Endothelial cell of hepatic sinusoid (primary cell): Measurements from ENCODE around the gene CCL24.
"Not testable (repeated sequence)": the region's sequence is repeated elsewhere in the genome, so short reads cannot be mapped to it uniquely, and the experiment has no call there.

ENCODE experiments used
- in situ Hi-C: cut with HindIII; loops from 2 replicates; pipeline ENCODE4 v1.10.0; 2017; ENCODE audit warnings: low sequenced_read_pairs

CCL24 gene, protein sequence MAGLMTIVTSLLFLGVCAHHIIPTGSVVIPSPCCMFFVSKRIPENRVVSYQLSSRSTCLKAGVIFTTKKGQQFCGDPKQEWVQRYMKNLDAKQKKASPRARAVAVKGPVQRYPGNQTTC

DNA sequence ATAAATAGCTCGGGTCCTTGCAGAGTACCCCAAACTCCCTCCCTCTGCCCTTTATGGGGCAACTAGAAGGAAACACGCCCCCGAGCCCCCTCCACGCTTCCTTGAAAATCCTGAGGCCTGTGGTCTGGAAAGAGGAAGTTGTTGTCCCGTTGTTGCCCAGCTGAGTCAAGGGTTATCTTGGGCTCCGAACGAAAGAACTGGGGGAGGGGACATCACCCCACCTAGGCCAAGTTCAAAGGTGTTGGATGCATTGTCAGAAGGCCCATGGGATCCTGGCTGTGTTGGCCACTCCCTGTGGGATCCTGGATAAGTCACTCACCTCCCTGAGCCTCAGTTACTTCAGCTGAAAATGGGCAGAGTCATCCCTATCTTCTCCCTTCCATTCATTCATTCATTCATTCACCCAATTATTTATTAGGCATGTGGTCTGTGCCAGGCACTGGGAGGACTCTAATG lies at the start of gene CCL24:
Gene CCL24 (minus strand): TSS at position 26 of the 456 bp plus-strand sequence. CDS start 91 bp downstream, outside the sequence.
- in situ Hi-C loops: no loop called here

DNA sequence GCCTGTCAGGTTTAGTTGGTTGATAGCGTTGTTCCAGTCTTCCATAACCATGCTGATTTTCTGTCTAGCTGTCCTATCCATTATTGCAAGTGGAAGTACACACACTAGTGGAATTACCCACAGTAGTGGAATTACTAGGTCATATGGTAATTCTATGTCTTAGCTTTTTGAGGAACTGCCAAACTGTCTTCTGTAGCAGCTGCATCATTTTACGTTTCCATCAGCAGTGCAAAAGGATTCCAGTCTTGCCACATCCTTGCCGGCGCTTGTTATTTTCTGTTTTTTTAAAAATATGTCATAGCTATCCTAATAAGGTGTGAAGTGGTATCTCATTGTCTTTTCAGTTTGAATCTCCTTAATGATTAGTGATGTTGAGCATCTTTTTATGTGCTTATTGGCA lies 48.0 kb upstream of the CCL24 start:
- in situ Hi-C loops: no loop called here

DNA sequence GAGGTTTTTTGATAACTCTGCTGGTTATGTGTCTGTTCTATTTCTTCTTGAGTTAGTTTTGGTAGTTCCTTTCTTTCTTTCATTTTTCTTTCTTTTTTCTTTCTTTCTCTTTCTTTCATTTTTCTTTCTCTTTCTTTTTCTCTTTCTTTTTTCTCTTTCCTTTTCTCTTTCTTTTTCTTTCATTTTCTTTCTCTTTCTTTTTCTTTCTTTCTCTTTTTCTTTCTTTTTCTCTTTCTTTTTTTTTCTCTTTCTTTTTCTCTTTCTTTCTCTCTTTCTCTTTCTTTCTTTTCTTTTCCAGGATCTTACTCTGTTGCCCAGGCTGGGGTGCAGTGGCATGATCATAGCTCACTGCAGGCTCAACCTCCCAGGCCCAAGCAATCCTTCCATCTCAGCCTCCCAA lies 44.8 kb upstream of the CCL24 start:
- in situ Hi-C loops: no loop called here

DNA sequence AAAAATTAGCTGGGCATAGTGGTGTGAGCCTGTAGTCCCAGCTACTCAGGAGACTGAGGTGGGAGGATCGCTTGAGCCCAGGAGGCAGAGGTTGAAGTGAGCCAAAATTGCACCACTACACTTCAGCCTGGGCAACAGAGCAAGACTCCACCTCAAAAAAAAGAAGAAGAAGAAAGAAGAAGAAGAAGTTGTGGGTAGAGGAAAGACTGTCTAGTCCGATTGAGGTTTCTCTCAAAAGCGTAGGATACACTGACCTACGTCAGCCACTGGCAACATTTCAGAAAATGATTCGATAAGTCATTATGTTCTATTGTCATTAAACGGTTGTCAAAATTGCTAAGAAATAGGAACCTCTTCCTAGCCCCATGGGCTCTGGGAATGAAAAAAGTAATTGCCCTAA lies 42.9 kb upstream of the CCL24 start:
- in situ Hi-C loops: no loop called here

DNA sequence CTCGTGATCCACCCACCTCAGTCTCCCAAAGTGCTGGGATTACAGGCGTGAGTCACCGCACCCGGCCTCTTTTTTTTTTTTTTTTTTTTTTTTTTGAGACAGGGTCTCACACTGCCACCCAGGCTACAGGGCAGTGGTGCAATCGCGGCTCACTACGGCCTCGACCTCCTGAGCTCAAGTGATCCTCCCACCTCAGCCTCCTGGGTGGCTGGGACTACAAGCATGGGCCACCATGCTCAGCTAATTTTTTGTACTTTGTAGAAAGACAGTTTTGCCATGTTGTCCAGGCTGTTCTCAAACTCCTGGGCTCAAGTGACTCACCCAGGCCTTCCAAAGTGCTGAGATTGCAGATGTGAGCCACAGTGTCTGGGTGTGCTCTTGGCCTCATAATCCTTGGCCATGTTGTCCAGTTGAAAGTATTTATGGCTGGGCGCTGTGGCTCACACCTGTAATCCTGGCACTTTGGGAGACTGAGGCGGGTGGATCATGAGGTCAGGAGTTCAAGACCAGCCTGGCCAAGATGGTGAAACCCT lies 41.3 kb upstream of the CCL24 start:
- in situ Hi-C loops: not testable (repeated sequence)

DNA sequence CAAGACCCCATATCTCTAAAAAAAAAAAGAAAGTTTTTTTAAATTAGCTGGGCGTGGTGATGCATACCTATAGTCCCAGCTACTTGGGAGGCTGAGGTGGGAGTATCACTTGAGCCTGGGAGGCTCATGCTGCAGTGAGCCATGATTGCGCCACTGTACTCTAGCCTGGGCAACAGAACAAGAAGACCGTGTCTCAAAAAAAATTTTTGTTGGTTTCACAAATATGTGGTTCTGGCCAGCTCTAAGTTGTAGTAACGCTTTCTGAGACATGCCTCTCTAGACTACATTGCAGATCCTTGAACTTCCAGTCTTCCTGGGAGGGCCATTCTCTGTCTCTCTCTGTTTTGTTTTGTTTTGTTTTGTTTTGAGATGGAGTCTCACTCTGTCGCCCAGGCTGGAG lies 40.6 kb upstream of the CCL24 start:
- in situ Hi-C loops: no loop called here

DNA sequence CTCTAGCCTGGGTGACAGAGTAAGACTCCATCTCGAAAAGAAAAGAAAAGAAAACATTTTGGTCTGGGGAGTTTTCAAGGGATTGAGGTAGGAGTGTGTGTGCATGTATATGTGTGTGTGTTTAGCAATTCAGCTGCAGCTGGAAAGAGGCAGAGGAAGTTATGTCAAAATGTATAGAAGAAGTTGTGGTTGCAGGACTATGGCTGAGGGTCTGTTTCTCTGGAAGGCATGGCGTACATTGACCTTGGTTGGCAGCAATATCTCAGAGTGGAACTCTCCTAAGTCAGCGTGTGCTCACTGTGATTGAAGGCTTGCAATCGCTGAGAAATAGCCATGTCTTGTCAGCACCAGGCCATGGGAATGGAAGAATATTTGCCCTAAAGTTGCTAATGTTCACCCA lies 36.6 kb upstream of the CCL24 start:
- in situ Hi-C loops: no loop called here

DNA sequence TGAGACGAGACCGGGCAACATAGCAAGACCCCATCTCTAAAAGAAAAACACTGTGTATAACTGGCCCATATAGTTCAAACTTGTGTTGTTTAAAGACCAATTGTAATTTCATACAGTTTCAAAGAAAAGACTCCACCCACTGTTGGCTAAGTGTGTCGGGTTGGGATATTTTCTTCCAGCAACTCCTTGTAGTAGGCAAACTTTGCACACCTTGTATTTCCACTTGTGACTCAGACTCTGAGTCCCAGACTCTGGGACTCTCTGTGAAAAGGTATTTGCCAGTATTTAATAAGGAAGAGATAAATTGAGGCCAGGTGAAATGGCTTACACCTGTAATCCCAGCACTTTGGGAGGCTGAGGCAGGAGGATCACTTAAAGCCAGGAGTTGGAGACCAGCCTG lies 36.0 kb upstream of the CCL24 start:
- in situ Hi-C loops: loop anchor here (5.0 to 10.0 kb wide), 4 partner anchors 82 to 355 kb away; partner anchors contain the start of gene SRRM3

DNA sequence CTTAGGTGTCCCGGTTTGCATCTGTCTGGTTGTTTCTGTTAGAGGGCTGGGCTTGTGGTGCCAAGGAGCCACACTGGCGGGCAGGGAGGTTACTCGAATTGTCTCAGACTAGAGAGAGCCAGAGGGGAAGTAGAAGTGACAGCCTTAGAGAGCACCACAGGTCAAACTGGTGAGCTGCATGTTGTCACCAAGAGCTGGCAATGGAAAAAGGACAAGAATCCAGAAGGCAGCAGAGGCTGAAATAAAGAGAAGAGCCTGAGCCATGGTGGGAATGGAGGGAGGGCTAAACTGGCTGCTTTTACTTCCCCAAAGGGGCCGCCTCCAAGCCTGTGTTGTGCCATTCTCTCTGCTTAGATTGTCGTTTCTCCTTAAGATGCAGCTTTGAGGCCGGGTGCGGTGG lies 34.1 kb upstream of the CCL24 start:
- in situ Hi-C loops: loop anchor here (5.0 to 10.0 kb wide), 4 partner anchors 80 to 357 kb away; partner anchors contain the start of gene SRRM3

DNA sequence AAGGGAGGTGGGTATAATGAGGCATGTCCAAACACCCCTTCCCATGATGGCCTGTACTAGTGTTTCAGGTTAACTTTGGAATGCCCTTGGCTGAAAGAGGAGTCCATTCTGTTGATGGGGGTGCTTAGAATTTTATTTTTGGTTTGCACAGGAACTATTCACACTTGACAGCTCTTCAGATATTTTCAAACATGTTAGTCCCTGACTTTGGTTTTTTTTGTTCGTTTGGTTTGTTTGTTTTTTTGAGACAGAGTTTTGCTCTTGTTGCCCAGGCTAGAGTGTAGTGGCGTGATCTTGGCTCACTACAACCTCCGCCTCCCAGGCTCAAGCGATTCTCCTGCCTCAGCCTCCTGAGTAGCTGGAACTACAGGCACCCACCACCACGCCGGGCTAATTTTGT lies 31.5 kb upstream of the CCL24 start:
- in situ Hi-C loops: loop anchor here (5.0 to 10.0 kb wide), 4 partner anchors 78 to 360 kb away; partner anchors contain the start of gene SRRM3

DNA sequence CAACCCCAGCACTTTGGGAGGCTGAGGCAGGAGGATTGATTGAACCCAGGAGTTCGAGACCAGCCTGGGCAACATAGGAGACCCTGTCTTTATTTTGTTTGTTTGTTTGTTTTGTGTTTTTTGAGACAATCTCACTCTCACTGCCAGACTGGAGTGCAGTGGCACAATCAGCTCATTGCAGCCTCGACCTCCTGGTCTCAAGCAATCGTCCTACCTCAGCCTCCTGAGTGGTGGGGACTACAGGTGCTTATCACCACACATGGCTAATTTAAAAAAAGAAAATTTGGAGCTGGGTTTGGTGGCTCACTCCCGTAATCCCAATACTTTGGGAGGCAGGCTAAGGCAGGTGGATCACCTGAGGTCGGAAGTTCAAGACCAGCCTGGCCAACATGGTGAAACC lies 30.6 kb upstream of the CCL24 start:
- in situ Hi-C loops: loop anchor here (5.0 to 10.0 kb wide), 2 partner anchors 63 to 361 kb away; partner anchors contain the start of gene SRRM3

DNA sequence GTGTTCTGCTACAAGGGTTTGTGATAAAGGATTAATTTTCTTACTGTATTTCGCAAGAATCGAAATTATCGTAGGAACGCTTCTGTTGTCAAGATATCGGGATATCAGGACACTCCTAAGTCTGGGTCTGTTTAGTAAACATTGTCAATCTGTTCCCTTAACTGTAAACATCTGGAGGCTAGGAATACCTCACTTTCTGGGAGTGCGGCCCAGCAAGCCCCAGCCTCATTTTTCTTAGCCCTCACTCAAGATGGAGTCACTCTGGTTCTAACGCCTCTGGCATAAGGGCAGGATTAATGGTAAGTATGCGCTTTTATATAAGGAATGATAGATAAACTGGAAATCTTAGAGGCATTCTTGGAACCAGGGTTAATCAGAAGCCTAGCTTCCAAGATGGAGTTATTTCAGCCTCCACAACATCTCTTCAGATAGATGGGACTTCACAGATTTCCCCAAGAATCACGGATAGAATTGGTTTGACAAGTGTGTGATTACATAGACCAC lies 30.1 kb upstream of the CCL24 start:
- in situ Hi-C loops: loop anchor here (5.0 to 10.0 kb wide), 2 partner anchors 64 to 361 kb away; partner anchors contain the start of gene SRRM3

DNA sequence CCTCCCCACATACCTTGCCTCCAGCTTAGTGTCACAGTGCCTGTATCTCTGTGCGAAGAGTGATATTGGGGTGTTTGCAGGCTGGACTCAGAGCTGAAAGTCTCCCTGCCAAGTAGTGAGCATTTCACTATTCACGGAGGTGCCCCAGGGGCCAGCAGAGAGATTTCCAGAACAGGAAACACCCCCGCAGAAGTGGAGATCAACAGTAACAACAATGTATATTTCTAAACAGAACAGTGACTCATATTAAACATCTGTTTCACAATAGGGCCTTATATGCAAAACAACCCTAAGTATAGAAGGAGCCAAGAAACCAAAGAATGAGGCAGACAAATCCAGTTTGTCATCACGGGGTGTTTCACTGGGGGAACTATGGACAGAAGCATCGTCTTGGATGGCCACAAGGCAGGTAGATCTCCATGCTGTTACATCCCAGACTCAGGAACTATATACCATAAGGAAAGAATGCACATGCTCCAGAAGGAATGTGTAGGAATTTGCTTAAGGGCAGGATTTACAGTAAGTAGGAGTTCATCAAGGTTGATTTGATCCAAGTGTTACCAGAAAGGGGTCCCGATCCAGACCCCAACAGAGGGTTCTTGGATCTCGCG lies 29.3 kb upstream of the CCL24 start:
- in situ Hi-C loops: loop anchor here (5.0 to 10.0 kb wide), 2 partner anchors 64 to 362 kb away; partner anchors contain the start of gene SRRM3

DNA sequence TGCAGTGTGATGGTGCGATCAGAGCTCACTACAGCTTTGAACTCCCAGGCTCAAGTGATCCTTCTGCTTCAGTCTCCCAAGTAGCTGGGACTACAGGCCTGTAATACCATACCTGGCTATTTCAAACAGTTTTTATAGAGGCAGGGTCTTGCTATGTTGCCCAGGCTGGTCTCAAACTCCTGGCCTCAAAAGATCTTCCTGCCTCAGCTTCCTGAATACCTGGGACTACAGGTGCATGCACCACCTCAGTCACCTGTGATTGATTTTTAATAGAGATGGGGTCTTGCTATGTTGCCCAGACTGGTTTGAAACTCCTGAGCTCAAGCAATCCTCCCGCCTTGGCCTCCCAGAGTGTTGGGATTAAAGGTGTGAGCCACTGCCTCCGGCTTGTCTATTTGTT lies 26.4 kb upstream of the CCL24 start:
- in situ Hi-C loops: loop anchor here (5.0 to 10.0 kb wide), 2 partner anchors 67 to 365 kb away; partner anchors contain the start of gene SRRM3

DNA sequence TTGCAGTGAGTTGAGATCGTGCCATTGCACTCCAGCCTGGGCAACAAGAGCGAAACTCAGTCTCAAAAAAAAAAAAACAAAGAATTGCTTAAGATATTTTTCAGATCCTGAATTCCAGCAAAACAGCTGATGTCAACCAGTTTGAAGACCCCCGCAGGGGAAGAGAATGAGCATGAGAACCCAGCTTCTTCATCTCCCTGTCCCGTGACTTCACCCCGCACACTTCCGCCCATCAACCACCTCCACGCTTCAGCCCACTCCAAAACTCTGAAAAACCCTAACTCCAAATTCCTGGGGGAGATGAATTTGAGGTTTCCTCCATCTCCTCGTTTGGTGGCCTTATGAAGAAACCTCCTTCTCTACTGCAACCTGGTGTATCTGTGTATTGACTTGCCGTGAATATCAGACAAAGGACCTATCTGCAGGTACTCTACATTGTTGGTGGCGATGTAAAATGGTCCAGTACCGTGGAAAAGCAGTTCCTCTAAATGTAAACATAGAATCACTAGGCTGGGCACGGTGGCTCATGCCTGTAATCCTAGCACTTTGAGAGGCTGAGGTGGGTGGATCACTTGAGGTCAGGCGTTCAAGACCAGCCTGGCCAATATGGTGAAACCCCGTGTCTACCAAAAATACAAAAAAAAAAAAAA lies 24.8 kb upstream of the CCL24 start:
- in situ Hi-C loops: not testable (repeated sequence)

DNA sequence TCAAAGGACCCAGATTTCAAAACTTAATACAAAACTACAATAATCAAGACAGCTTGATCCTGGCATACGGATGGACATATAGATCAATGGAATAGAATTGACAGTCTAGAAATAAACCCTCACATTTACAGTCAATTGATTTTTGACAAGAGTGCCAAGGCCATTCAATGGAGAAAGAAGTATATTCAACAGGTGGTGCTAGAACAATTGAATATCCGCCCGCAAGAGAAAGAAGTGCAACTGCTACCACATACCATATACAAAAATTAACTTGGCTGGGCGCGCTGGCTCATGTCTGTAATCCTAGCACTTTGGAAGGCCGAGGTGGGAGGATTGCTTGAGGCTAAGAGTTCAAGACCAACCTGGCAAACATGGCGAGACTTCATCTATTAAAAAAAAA lies 23.2 kb upstream of the CCL24 start:
- in situ Hi-C loops: no loop called here

DNA sequence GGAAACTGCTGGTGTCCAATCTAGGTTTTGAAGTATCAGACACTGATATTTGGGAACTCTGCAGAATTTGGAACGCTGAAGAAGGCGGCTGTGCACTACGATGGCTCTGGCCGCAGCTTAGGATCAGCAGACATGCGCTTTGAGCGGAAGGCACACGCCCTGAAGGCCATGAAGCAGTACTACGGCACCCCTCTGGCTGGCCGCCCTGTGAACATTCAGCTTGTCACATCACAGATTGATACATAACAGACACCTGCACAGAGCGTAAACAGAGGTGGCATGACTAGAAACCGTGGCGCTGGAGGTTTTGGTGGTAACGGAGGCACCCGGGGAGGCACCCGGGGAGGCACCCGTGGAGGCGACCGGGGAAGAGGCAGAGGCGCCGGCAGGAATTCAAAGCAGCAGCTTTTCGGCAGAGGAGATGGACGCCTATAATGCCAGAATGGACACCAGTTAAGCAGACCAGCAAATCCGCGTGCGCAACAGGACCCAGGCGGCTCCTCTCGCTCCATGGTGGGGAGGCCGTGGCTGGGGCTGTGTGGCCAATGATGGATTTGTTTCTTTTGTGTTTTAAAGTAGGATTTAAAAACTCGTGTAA lies 22.2 kb upstream of the CCL24 start:
- in situ Hi-C loops: no loop called here

DNA sequence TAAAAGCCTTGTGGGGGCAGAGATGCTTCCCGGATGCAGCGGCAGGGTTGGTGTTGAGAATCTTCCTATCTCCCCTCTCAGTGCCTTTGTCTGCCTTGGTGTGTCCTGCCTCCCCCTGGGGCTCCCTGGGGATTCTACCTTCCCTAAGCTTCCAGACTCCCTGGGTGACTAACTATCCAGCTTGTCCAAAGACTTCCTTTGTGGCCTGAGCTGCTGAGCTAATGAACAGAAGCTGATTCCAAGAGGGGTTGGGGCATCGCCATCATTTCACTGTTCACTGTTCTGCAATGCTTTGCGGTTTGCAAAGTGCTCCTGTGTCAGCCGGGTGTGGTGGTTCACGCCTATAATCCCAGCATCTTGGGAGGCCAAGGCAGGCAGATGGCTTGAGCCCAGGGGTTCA lies 20.1 kb upstream of the CCL24 start:
- in situ Hi-C loops: not testable (repeated sequence)

DNA sequence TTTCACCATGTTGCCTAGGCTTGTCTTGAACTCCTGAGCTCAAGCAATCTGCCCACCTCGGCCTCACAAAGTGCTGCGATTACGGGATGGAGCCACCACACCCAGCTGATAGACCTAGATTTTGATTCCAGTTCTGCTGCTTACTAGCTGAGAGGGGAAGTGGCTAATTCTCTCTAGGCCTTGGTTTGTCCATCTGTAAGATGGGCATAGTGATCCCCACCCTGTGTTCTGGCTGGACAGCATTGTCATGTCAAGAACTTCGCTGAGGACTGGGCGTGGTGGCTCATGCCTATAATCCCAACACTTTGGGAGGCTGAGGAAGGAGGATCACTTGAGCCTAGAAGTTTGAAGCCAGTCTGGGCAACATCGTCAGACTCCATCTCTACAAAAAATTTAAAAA lies 17.4 kb upstream of the CCL24 start:
- in situ Hi-C loops: no loop called here

DNA sequence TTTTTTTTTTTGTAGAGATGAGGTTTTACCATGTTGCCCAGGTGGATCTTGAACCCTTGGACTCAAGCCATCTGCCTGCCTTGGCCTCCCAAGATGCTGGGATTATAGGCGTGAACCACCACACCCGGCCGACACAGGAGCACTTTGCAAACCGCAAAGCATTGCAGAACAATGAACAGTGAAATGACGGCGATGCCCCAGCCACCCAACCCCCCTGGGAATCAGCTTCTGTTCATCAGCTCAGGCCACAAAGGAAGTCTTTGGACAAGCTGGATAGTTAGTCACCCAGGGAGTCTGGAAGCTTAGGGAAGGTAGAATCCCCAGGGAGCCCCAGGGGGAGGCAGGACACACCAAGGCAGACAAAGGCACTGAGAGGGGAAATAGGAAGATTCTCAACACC lies 16.1 kb upstream of the CCL24 start:
- in situ Hi-C loops: not testable (repeated sequence)
